GM10266 (cell line): Measurements from ENCODE around the gene AGAP1.

ENCODE experiments used
- DNase-seq: peaks from one replicate; pipeline ENCODE4 v3.0.0; 2012; ENCODE audit errors: extremely low spot score
- TF ChIP-seq, protein P1 (sequence below): IDR thresholded peaks from 2 replicates; pipeline ENCODE4 v1.5.1; 2012; ENCODE audit warnings: mild to moderate bottlenecking, low read depth; ENCODE audit not compliant: control insufficient read depth, insufficient read depth; ENCODE audit errors: missing control alignments

The AGAP1 gene

DNA sequence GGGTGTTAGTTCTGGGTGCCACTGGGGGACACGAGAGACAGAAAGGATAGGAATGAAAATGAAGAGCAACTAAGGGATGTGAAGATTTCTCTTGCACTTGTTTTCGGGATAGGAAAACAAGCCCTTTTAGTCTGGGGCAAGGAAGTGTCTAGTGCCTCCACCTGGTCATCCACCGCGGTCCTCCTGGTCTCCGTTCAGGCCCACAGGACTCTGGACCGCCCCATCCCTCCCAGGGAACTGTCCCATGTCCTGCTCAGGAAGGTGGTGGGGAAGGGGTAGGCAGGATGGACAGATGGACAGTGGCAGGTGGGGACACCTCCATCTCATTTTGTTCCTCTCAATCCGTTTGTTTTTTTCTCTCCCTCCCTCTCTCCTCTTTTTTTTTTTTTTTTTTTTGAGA lies 45.9 kb downstream of the AGAP1 start:
- no peak for DNase-seq
- TF ChIP-seq, protein P1, sequence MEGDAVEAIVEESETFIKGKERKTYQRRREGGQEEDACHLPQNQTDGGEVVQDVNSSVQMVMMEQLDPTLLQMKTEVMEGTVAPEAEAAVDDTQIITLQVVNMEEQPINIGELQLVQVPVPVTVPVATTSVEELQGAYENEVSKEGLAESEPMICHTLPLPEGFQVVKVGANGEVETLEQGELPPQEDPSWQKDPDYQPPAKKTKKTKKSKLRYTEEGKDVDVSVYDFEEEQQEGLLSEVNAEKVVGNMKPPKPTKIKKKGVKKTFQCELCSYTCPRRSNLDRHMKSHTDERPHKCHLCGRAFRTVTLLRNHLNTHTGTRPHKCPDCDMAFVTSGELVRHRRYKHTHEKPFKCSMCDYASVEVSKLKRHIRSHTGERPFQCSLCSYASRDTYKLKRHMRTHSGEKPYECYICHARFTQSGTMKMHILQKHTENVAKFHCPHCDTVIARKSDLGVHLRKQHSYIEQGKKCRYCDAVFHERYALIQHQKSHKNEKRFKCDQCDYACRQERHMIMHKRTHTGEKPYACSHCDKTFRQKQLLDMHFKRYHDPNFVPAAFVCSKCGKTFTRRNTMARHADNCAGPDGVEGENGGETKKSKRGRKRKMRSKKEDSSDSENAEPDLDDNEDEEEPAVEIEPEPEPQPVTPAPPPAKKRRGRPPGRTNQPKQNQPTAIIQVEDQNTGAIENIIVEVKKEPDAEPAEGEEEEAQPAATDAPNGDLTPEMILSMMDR, result no peak

DNA sequence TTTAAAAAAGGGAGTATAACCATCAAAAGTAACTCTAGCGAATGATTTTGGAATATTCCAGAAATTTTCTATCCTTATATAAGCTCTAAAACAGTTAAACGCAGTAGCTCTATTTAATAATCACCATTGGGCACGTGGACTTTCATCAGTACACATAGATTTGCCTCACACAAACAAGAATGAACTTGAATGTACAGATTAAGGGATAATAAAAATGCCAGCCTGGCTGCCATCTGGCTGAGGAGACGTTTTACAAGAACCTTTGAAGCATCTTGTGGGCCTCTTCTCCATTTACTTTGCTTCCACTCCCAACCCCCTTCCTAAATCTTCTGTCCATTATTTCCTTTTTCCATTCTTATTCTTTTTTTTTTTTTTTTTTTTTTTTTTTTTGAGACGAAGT lies 47.2 kb downstream of the AGAP1 start:
- DNase-seq, result no peak
- TF ChIP-seq, protein P1, result no peak

DNA sequence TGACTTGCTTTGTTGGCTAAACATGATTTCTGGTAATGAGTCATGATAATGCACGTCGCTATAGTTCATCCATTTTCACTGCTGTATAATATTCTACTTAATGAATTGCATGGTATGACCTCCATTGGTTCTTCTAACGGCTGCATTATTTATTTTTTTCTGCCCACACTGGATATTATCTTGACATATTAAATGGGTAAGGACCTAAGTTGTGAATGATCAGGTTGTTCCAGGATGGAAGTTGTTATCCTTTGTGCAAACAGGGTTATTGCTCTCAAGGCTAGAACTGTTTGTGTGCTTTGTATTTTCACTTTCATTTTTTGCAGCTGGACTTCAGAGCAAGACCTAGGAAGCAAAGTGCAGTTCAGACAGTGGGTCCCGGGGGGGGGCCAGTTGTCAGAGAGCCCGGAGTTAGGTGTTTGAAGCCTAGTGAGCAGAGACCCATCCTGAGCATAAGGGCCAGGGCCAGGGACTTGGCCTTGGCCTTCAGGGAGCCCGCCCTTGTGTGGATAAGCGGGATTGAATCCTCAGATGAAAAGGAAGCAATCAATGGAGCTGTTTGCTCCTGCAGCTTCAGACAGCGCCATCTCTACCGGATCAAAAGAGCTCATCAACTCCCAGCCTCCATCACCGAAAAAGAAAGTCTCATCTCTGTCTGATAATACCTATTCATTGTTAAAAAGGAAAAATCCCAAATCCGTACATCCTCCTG lies 48.2 kb downstream of the AGAP1 start:
- no peak for DNase-seq
- TF ChIP-seq, protein P1, result no peak

DNA sequence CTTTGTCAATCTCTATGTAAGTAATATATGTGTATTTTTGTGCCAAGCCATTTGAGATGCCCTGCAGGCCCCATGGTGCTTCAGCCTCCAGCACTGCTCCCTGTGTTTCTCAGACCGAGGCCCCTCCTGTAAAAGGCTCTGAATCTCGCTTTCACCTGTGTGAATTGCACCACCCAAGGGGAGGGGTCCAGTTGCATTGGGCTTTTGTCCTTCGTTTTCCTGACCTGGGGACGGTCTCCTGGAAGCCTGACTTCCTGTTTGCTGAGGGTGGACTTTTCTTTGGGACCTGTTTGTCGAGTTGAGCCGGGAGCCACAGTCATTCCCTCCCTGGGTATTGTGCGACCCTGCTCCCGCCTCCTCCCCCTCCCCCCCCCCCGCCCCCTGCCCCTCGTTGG lies 48.9 kb downstream of the AGAP1 start:
- TF ChIP-seq, protein P1, result no peak
- DNase-seq, result no peak

DNA sequence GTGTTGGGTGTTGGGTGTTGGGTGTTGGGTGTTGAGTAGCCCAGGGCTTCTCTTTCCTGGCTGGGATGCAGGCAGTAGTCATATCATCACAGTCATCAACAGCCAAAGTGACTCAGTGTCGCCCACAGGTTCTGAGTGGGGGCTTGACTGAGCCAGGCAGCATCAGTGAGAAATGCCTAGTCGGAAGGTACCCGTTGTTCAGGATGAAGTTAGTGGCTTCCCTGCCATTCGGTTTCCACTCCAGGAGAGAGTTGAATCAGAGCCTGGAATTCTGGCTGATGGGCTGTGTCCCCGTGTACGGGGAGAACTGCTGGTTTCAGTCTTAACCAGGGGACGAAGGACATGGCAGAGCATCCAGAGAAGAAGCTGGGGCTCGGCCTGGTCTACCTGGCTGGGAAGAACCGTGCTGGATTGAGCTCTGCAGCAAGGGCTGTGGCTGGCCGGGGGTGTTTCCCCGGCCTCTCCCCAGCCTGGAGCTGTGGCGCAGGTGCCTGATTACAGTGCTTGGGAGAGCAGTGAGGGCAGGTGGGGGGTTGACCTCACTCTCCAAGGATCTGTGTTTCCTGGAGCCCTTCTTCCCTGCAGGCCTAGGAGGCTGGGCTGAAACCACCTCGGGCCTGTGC lies 49.4 kb downstream of the AGAP1 start:
- DNase-seq, result no peak
- TF ChIP-seq, protein P1, result no peak

DNA sequence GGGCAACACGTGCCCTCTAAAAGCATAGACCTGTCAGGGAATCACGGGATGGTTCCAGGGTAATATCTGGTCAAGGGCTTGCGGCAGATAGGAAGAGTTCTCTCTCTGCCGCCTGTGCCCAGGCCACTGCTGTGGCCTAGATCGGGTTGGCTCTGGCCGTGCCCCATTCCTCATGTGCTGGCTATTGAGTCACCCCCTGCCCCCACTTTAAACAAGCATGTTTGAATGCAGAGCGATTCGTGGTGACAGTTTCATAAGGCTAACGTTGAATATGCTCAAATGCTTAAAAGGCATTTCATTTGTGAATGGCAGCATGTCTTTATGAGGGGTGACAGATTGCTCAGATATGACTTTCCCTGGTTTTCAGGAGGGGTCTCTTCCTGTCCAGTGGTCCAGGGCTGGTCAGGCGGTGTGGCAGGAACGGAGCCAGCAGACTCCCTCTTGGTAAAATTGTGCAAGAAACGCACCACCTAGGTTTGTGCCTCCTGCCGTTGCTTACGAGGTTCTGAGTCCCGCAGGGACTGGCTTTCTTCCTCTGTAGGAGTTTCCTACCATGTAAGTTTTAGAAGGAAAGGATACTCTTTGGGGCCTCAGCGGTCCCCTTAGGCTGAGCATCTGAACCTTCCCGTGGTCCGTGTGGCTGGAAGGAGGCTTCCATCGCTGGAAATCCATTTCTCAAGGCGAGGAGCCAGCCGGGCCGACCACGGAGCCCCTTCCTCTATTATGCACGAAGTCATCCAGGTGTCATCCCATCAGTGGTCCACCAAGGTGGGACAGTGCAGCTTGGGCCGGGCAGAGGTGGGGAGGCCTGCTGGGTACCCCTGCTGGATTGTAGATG lies 50.2 kb downstream of the AGAP1 start:
- DNase-seq, result no peak
- TF ChIP-seq, protein P1, result no peak

DNA sequence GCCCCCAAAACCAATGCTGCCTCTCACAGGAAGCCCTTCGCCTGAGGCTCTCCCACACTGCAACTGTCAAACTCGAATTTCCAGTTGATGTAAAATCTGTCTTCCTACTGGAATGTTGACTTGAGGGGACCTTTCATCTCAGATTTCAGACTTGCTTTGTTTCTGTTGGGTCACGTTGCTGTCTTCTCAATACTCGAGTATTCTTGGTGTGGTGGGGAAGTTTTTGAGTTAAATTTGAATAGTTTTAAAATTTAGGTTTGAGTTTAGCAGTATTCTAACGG lies 50.8 kb downstream of the AGAP1 start:
- TF ChIP-seq, protein P1, result no peak
- no peak for DNase-seq
